Endothelial cell of umbilical vein (primary cell): ENCODE measurements around the gene NRXN3.

ENCODE experiments used
- CTCF ChIP-seq, 2 donors: IDR thresholded peaks; 1 replicate in 1 of 2; 2 replicates in 1 of 2; pipeline ENCODE4 v1.5.1; 2011; ENCODE audit warnings: low read length in 2 of 2, mild to moderate bottlenecking in 2 of 2, moderate library complexity in 2 of 2, control low read depth in 1 of 2, inconsistent platforms in 1 of 2, low read depth in 1 of 2; ENCODE audit not compliant: insufficient read depth in 1 of 2; ENCODE audit errors: extremely low read depth in 1 of 2
- EZH2 ChIP-seq: IDR thresholded peaks from 2 replicates; pipeline ENCODE4 v1.6.1; 2012; ENCODE audit warnings: borderline replicate concordance, low read depth, mild to moderate bottlenecking, moderate library complexity, low read length, inconsistent platforms; ENCODE audit not compliant: severe bottlenecking
- POLR2AphosphoS5 ChIP-seq: IDR thresholded peaks from 2 replicates; pipeline ENCODE4 v1.6.1; 2012; ENCODE audit warnings: low read depth, mild to moderate bottlenecking, control low read depth, low read length, moderate library complexity; ENCODE audit not compliant: insufficient read depth
- TF ChIP-seq, protein P1 (sequence below): IDR thresholded peaks from 2 replicates; pipeline ENCODE4 v1.6.1; 2011; ENCODE audit not compliant: insufficient read depth, insufficient read length

GRCh38 chr14:79702197-79702596, 1532.0 kb downstream of the NRXN3 start:
- TF ChIP-seq CTCF (IDR thresholded peaks at IDR 0.05; ENCODE audit: extremely low read depth in 1 of 2, insufficient read depth in 1 of 2, low read depth in 1 of 2, low read length in 2 of 2) (no peak), POLR2AphosphoS5 (no peak), EZH2 (no peak)
- TF ChIP-seq, protein P1, sequence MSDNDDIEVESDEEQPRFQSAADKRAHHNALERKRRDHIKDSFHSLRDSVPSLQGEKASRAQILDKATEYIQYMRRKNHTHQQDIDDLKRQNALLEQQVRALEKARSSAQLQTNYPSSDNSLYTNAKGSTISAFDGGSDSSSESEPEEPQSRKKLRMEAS = no peak
